WTC11 (cell line): ENCODE data around the gene OR4K15. TPM values are rescaled to one million over a fixed set of nuclear protein-coding genes. Genes with fewer than 3 reads are reported as not detected.

Source experiments
- ATAC-seq: fragments of 200-7000 bp; cut with Tn5 transposase; 2 replicates; pipeline ENCODE4 v1.10.0; 2021; ENCODE audit warnings: mild to moderate bottlenecking, moderate library complexity
- CTCF ChIA-PET: fragments of 300-600 bp; sonication (Branson Sonifier 250); formaldehyde crosslinking; loops from one replicate; lab custom pipeline; 2021; ENCODE audit warnings: antibody characterized with exemption; lab: Charles Lee
- POLR2A ChIA-PET: fragments of 350-600 bp; sonication (Branson Sonifier 250); formaldehyde crosslinking; loops from one replicate; lab custom pipeline; 2021; ENCODE audit warnings: antibody characterized with exemption; lab: Charles Lee
- DNase-seq: peaks from one replicate; pipeline ENCODE4 v3.0.0; 2021; ENCODE audit warnings: low spot score
- H3K27ac Mint-ChIP-seq: 2 replicates; pipeline ENCODE4 v1.8.0; 2021; ENCODE audit warnings: mixed read lengths
- H3K27me3 Mint-ChIP-seq: 2 replicates; pipeline ENCODE4 v1.8.0; 2021; ENCODE audit warnings: low read depth, mild to moderate bottlenecking, moderate library complexity, mixed read lengths
- H3K36me3 Mint-ChIP-seq: 2 replicates; pipeline ENCODE4 v1.8.0; 2021; ENCODE audit warnings: mixed read lengths
- H3K4me1 Mint-ChIP-seq: 2 replicates; pipeline ENCODE4 v1.8.0; 2022; ENCODE audit warnings: mixed read lengths
- H3K4me3 Mint-ChIP-seq: 2 replicates; pipeline ENCODE4 v1.8.0; 2021; ENCODE audit warnings: mild to moderate bottlenecking, moderate library complexity, mixed read lengths
- H3K9me3 Mint-ChIP-seq: 2 replicates; pipeline ENCODE4 v1.8.0; 2021; ENCODE audit warnings: mixed read lengths
- CBFB ChIP-seq: sonication (generic); formaldehyde crosslinking; IDR thresholded peaks from 2 replicates; pipeline ENCODE4 v1.8.1; 2022; ENCODE audit warnings: mild to moderate bottlenecking, low read depth, missing genetic modification reagents
- CDX4 ChIP-seq: fragments of 250-450 bp; sonication (Bioruptor Pico); IDR thresholded peaks from 2 replicates; pipeline ENCODE4 v1.9.0; 2021; ENCODE audit warnings: moderate library complexity, mild to moderate bottlenecking, inconsistent platforms, borderline replicate concordance
- CREM ChIP-seq: sonication (generic); formaldehyde crosslinking; IDR thresholded peaks from 2 replicates; pipeline ENCODE4 v1.8.1; 2022; ENCODE audit warnings: mild to moderate bottlenecking, missing genetic modification reagents, moderate library complexity
- E2F1 ChIP-seq: sonication (generic); formaldehyde crosslinking; IDR thresholded peaks from 2 replicates; pipeline ENCODE4 v1.8.0; 2022; ENCODE audit warnings: mild to moderate bottlenecking, missing genetic modification reagents
- ELF4 ChIP-seq: sonication (generic); formaldehyde crosslinking; IDR thresholded peaks from 2 replicates; pipeline ENCODE4 v1.8.1; 2022; ENCODE audit warnings: low read depth, mild to moderate bottlenecking, moderate library complexity, missing genetic modification reagents
- EMX1 ChIP-seq: fragments of 250-450 bp; sonication (Bioruptor Pico); IDR thresholded peaks from 2 replicates; pipeline ENCODE4 v1.8.0; 2021; ENCODE audit warnings: mild to moderate bottlenecking
- FOXJ3 ChIP-seq: sonication (generic); formaldehyde crosslinking; IDR thresholded peaks from 2 replicates; pipeline ENCODE4 v1.9.0; 2021; ENCODE audit warnings: missing genetic modification reagents, mild to moderate bottlenecking, borderline replicate concordance
- HMGA2 ChIP-seq: fragments of 250-450 bp; sonication (Bioruptor Pico); IDR thresholded peaks from 2 replicates; pipeline ENCODE4 v1.4.0; 2021; ENCODE audit warnings: mild to moderate bottlenecking, moderate library complexity
- HMGXB4 ChIP-seq: sonication (generic); formaldehyde crosslinking; IDR thresholded peaks from 2 replicates; pipeline ENCODE4 v1.8.1; 2023; ENCODE audit warnings: mild to moderate bottlenecking, moderate library complexity, missing genetic modification reagents
- IRF2 ChIP-seq: sonication (generic); formaldehyde crosslinking; IDR thresholded peaks from 2 replicates; pipeline ENCODE4 v1.8.0; 2022; ENCODE audit warnings: low read depth, missing genetic modification reagents, borderline replicate concordance
- MAX ChIP-seq: sonication (generic); formaldehyde crosslinking; IDR thresholded peaks from 2 replicates; pipeline ENCODE4 v1.8.0; 2022; ENCODE audit warnings: mild to moderate bottlenecking, missing genetic modification reagents
- MXD4 ChIP-seq: fragments of 250-450 bp; sonication (Bioruptor Pico); IDR thresholded peaks from 2 replicates; pipeline ENCODE4 v1.8.0; 2021; ENCODE audit warnings: mild to moderate bottlenecking, moderate library complexity, borderline replicate concordance
- PRDM15 ChIP-seq: sonication (generic); formaldehyde crosslinking; IDR thresholded peaks from 2 replicates; pipeline ENCODE4 v1.8.0; 2022; ENCODE audit warnings: missing genetic modification reagents
- PRRX2 ChIP-seq: fragments of 250-450 bp; sonication (Bioruptor Pico); IDR thresholded peaks from 2 replicates; pipeline ENCODE4 v1.8.0; 2021; ENCODE audit warnings: mild to moderate bottlenecking
- TEAD4 ChIP-seq: sonication (generic); formaldehyde crosslinking; IDR thresholded peaks from 2 replicates; pipeline ENCODE4 v1.8.0; 2022; ENCODE audit warnings: mild to moderate bottlenecking, missing genetic modification reagents
- USF1 ChIP-seq: sonication (generic); formaldehyde crosslinking; IDR thresholded peaks from 2 replicates; pipeline ENCODE4 v1.8.0; 2022; ENCODE audit warnings: mild to moderate bottlenecking, missing genetic modification reagents
- ZNF232 ChIP-seq: sonication (generic); formaldehyde crosslinking; IDR thresholded peaks from 2 replicates; pipeline ENCODE4 v1.8.0; 2022; ENCODE audit warnings: mild to moderate bottlenecking, missing genetic modification reagents
- ZNF512 ChIP-seq: sonication (generic); formaldehyde crosslinking; IDR thresholded peaks from 2 replicates; pipeline ENCODE4 v1.8.1; 2022; ENCODE audit warnings: missing genetic modification reagents, borderline replicate concordance
- ZSCAN18 ChIP-seq: fragments of 250-450 bp; sonication (Bioruptor Pico); IDR thresholded peaks from 2 replicates; pipeline ENCODE4 v2.1.2; 2022; ENCODE audit warnings: mild to moderate bottlenecking, moderate library complexity
- total RNA-seq: library from RNA; stranded (reverse); gene quantifications from 3 replicates; pipeline ENCODE4 v1.2.3, GENCODE V29; 2021

Gene OR4K15
- total RNA-seq, 1 experiment from 2014 or later, result not detected

- Mint-ChIP-seq H3K9me3 (peaks cover 89% of the 10 kb centered on the region), H3K36me3 (peaks cover 60% of the 10 kb centered on the region), H3K27me3 (peaks cover 4% of the 10 kb centered on the region; the same call in 1 of the 2 replicates), H3K4me1 (no peaks in the 10 kb centered on the region), H3K4me3 (no peak within 1 kb of the TSS), H3K27ac (no peak within 1 kb of the TSS)
- no peak for DNase-seq
- ChIA-PET CTCF (no interaction called here), POLR2A (no interaction called here)
- ATAC-seq, result no peak
- TF ChIP-seq PRDM15 (CRISPR knock-in tag), result no peak
- TF ChIP-seq IRF2 (CRISPR knock-in tag), result no peak
- TF ChIP-seq EMX1 (CRISPR knock-in tag), result no peak
- no peak for TF ChIP-seq ELF4 (CRISPR knock-in tag)
- TF ChIP-seq PRRX2 (CRISPR knock-in tag), result no peak
- TF ChIP-seq E2F1, result no peak
- no peak for TF ChIP-seq CBFB (CRISPR knock-in tag)
- TF ChIP-seq MAX (CRISPR knock-in tag), result no peak
- no peak for TF ChIP-seq HMGXB4
- TF ChIP-seq USF1 (CRISPR knock-in tag), result no peak
- no peak for TF ChIP-seq ZNF512
- TF ChIP-seq TEAD4, result no peak
- TF ChIP-seq ZNF232 (CRISPR knock-in tag), result no peak
- no peak for TF ChIP-seq CDX4 (CRISPR knock-in tag)
- no peak for TF ChIP-seq ZSCAN18
- TF ChIP-seq CREM (CRISPR knock-in tag), result no peak
- no peak for TF ChIP-seq FOXJ3 (CRISPR knock-in tag)
- TF ChIP-seq HMGA2, result no peak
- no peak for TF ChIP-seq MXD4 (CRISPR knock-in tag)
Observed at GRCh38 chr14:20019257-20019865, 44.0 kb downstream of the OR4K15 start, which contains the start of gene OR4K14. OR4K14 (minus strand) TSS chr14:20019307; CDS start chr14:20015193, 4,114 bp downstream.
